HCT116 (cell line): ENCODE measurements around the gene TMED10.
A peak's percentile ranks its signal among the peaks of the same experiment; 100 is the strongest.

Experiments used
- JUND ChIP-seq: IDR thresholded peaks from 2 replicates; pipeline ENCODE4 v1.6.1; 2012
- POLR2A ChIP-seq: IDR thresholded peaks from 2 replicates; pipeline ENCODE4 v1.7.0; 2011; ENCODE audit warnings: borderline replicate concordance; ENCODE audit not compliant: insufficient read depth, insufficient read length; ENCODE audit errors: extremely low read depth
- POLR2AphosphoS5 ChIP-seq: IDR thresholded peaks from 2 replicates; pipeline ENCODE4 v1.6.1; 2011; ENCODE audit warnings: mild to moderate bottlenecking, low read depth, low read length, moderate library complexity
- REST ChIP-seq: IDR thresholded peaks from 2 replicates; pipeline ENCODE4 v1.6.1; 2012; ENCODE audit warnings: low read depth
- YY1 ChIP-seq: IDR thresholded peaks from 2 replicates; pipeline ENCODE4 v1.6.1; 2011; ENCODE audit warnings: low read length, low read depth, moderate library complexity, mild to moderate bottlenecking; ENCODE audit not compliant: insufficient replicate concordance; ENCODE audit errors: extremely low read depth
- ZBTB33 ChIP-seq: IDR thresholded peaks from 2 replicates; pipeline ENCODE4 v1.6.1; 2011; ENCODE audit warnings: mild to moderate bottlenecking, low read length, moderate library complexity; ENCODE audit not compliant: insufficient replicate concordance; ENCODE audit errors: extremely low read depth
- ZNF274 ChIP-seq: fragments of 200-500 bp; sonication (Bioruptor generic); IDR thresholded peaks from 2 replicates; pipeline ENCODE4 v1.6.1; 2014; ENCODE audit warnings: mild to moderate bottlenecking, low read depth, low read length, inconsistent platforms
- TF ChIP-seq, protein P1 (sequence below), 3 experiments: fragments of 200-600 bp in 1 of 3; sonication (generic) in 1 of 3; IDR thresholded peaks in 2 of 3; conservative IDR thresholded peaks in 1 of 3; 2 replicates each; pipeline ENCODE4 v1.5.1; 2012 to 2017; ENCODE audit warnings: low read depth in 2 of 3, low read length in 2 of 3, antibody characterized with exemption in 1 of 3, borderline replicate concordance in 1 of 3, control low read depth in 1 of 3, mild to moderate bottlenecking in 1 of 3, mixed read lengths in 1 of 3, mixed run types in 1 of 3, moderate library complexity in 1 of 3; ENCODE audit not compliant: insufficient read depth in 1 of 3

DNA sequence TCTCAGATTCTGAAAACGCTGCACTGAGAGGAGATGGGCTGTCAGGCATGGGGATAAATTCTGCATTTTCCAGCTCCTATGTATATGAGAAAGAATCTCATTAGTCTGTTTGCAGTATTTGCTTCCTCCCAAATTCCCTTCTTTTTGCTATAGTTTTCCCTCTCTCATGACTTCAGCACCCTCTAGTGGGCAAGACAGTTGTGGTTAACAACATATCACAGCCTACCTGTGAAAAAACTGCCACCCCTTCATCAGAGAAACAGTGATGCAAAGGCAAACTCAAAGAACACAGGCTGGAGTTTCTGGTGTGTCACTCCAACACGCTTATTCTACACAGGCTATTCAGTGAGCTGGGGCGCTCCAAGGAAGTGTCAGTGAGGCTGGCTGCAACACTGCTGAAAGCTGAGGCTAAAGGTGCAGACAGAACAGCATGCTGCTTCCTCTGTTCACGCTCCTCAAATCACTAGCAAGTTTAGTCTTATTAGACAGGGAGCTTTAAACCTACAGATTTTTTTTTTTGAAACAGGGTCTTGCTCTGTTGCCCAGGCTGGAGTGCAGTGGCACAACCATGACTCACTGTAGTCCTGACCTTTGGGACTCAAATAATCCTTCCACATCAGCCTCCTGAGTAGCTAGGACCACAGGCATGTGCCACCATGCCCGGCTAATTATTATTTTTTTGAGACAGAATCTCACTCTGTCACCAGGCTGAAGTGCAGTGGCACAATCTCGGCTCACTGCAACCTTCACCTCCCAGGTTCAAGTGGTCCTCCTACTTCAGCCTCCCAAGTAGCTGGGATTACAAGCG, 87.6 kb downstream of the TMED10 start:
- TF ChIP-seq POLR2A (no peak), POLR2AphosphoS5 (no peak), JUND (no peak), REST (no peak), ZNF274 (no peak), YY1 (no peak), ZBTB33 (no peak)
- TF ChIP-seq, protein P1, sequence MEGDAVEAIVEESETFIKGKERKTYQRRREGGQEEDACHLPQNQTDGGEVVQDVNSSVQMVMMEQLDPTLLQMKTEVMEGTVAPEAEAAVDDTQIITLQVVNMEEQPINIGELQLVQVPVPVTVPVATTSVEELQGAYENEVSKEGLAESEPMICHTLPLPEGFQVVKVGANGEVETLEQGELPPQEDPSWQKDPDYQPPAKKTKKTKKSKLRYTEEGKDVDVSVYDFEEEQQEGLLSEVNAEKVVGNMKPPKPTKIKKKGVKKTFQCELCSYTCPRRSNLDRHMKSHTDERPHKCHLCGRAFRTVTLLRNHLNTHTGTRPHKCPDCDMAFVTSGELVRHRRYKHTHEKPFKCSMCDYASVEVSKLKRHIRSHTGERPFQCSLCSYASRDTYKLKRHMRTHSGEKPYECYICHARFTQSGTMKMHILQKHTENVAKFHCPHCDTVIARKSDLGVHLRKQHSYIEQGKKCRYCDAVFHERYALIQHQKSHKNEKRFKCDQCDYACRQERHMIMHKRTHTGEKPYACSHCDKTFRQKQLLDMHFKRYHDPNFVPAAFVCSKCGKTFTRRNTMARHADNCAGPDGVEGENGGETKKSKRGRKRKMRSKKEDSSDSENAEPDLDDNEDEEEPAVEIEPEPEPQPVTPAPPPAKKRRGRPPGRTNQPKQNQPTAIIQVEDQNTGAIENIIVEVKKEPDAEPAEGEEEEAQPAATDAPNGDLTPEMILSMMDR (IDR thresholded peaks at IDR 0.05 in 2 of 3, conservative IDR thresholded peaks at IDR 0.05 in 1 of 3; ENCODE audit: borderline replicate concordance in 1 of 3, insufficient read depth in 1 of 3, low read depth in 2 of 3, low read length in 2 of 3), result peak; percentile 79 to 85 (median 84)
